CD4-positive, alpha-beta T cell treated with Interferon alpha-2 for 1 hour (primary cell): ENCODE results near the gene CTBP1.
A peak's percentile ranks its signal among the peaks of the same experiment; 100 is the strongest.

Experiments
- DNase-seq, 2 donors: peaks; one replicate each; pipeline ENCODE4 v3.0.0-alpha.2; 2020 to 2022

Gene CTBP1

DNA sequence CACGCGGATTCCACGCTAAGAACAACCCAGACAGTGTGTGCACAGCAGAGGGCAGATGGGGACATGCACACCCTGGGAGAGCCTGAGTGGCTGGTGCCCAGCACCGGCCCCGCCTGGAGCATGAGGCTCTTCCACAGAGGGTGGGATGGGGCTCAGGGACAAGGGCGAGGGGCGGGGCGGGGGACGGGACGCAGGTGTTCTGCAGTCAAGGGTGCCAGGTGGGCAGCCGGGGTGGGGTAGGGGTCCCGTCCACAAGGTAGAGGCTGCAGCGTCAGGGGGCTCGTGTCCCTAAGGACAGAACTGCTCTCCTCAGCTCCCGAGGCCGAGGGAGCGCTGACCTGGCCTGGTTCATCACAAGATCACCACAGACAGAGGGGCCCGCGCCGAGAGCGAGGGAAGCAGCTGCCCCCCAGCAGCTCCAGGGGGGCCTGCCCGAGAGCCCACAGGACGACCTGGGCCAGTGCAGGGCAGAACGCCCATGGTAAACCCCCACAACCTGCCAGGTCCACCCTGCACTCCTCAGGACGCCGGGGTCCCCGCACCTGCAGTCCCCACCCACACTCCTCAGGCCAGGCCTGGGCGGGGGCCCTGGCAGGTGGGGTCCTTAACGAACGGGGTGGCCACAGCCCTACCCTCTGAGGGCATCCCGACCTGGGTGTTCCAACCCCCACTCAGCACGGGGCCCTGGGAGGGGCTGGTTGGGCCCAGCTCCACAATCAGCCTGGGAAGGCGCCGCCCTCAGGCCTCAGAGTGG is 26.7 kb downstream of the CTBP1 start:
- DNase-seq, result no peak

GRCh38 chr4:1221155-1221870 is 27.6 kb downstream of the CTBP1 start:
- DNase-seq, result no peak

- DNase-seq, result no peak
Measured at GRCh38 chr4:1220566-1220965, 28.4 kb downstream of the CTBP1 start.

- no peak for DNase-seq
Measured at GRCh38 chr4:1219566-1219950, 29.4 kb downstream of the CTBP1 start.

DNA sequence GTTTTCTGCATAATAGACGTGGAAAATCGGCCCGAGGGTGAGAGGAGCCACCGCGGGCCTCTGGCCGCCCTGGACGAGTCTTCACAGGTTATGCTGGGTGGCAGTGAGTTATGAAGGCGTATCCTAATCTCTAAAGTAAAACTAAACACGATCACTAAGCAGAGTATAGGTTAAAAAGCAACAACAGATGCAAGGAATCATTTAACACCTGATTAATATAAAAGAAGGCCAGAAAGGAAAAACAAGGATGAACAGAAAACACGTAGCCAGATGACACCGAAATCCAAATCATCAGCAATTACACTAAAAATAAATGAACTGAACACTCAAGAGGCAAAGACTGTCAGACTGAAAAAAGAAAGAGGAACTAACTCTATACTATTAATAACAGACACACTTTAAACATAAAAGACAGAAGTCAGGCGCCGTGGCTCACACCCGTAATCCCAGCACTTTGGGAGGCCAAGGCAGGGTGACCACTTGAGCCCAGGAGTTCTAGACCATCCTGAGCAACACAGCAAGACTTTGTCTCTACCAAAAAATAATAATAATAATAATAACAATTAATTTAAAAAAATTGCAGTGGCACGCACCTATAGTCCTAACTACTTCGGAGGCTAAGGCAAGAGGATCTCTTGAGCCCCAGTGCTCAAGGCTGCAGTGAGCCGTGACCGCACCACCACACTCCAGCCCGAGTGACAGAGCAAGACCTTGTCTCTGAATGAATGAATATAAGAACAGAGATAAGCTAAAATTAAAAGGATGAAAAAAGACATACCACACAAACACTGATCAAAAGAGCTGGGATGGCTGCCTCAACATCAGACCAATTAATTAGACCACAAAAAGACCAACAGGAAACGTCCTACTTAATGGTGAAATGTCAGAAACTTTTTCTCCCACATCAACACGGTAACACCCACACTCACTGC is 30.0 kb downstream of the CTBP1 start:
- DNase-seq, result no peak

GRCh38 chr4:1217366-1217765 is 31.6 kb downstream of the CTBP1 start:
- DNase-seq, result no peak

DNA sequence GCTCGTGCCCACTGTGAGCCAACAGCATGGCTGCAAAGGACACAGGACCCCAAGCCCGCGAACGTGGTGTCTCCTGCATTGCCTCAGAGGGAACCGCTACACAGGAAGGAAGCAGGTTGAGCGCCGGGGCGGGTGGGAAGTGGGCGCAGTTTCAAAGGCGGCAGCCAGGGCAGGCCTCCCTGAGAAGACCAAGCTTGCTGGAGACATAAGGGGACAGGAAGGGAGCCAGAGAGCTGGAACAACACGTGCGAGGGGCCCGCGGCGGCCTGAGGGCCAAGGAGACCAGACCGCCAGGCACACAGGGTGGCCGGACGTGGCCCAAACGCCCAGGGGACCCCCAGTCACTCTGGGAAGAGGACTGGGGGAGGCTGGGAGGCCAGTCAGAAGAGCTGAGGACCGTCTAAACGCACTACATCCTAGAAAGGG is 32.0 kb downstream of the CTBP1 start:
- peak; percentile 43 to 66 for DNase-seq

DNA sequence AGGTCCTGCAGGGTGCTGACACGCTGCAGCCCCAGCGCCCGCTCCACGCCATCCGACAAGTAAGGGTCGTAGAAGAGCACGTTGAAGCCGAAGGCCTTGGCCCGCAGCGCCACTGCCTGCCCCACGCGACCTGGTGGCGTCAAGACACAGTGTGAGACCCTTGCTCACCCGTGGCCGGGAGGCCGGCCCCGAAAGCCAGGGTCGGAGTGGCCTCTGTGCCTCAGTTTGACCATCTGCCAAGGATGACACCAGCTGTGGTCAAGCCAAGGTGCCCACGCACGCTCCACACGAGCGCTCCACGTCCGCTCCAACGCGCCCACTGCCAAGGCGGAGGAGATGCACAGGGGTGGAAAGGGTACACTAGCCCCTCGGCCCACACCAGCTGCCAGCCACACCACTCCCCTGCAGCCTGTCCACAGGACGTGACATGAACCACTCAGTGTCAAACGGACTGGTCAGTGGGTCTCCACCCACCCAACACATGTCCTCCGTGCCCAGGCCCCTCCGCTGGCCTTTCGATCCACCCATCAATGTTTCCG is 32.8 kb downstream of the CTBP1 start:
- DNase-seq, result no peak

GRCh38 chr4:1215141-1216075 is 33.5 kb downstream of the CTBP1 start:
- no peak for DNase-seq

DNA sequence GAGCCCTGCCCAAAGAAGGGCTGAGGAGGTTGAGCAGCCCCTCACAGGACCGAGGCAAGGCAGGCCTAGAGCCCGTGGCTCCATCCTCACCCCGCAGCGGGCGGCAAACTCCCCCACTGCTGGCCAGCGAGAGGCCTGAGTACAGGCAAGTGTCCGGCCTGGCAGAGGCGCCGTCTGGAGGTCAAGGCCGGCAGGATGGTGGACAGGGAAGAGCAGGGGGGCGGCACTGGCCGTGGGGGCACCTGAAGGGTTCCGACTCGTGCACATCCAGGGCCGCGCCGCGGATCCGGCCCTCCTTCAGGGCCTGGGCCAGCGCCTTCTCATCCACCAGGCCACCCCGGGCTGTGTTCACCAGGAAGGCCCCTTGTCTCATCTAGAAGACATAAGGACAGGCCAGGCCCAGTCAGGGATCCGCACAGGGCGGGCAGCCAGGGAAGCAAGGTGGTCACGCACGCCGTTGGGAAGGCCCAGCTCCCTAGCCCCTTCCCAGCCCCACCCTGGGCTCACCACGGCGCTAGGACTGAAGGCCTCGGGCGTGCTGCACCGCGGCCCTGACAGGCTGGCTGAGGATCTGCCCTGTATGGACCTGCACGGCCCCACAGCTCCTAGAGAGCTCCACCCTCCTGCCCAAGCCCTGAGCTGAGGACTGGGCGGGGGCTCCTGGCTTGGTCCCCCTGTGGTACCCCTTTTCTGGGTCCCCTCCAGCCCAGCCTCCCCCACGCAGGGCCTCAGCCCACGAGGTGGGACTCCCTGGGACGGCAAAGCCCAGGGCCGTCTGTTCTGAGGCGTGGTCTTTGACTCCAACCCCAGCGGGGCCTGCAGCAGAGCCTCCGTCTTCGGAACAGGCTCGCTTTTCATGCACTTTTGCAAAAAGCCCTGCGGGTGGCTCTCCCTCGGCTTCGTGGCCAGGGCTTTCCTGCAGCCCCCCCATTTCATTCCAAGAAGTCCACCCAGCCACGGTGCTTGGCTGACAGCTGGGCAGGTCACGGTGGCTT is 34.5 kb downstream of the CTBP1 start:
- DNase-seq, result no peak

GRCh38 chr4:1213336-1213995 is 35.5 kb downstream of the CTBP1 start:
- no peak for DNase-seq

DNA sequence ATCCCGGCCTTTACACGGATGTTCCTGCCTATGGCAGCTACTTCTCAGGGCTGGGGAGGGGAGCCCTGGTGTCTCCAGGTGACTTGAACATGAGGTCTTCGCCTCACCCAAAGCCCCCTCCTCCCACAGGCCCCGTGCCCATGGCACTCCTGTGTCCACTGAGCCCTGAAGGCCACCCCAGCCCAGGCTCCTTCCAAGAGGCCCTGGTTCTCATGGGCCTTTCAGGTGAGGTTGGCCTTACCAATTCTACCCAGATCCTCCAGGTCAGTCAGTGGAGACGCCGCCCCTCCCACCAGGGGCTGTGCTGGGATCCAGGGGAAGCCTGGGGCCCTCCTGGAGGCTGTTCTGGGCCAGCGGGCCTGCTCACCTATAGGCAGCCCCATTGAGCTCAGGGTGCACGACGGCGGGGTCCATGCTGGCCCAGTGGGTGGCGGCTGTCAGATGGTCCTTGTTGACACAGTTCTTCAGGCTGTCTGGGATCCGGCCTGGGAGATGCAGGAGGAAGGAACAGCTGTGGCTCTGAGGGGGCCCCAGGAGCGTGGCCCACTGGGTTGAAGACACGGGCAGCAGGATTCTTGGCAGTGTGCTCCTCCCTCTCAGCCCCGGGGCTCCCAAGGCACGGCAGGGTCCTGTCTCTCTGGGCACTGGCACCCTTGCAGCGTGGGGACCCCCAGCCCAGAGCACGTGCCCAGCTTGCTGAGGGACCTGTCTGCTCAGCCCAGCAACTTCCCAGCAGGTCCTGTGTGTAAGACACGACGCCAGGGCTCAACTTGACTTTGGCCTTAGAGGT is 36.2 kb downstream of the CTBP1 start:
- DNase-seq, result no peak

GRCh38 chr4:1211891-1212545 is 36.9 kb downstream of the CTBP1 start:
- DNase-seq, result no peak

DNA sequence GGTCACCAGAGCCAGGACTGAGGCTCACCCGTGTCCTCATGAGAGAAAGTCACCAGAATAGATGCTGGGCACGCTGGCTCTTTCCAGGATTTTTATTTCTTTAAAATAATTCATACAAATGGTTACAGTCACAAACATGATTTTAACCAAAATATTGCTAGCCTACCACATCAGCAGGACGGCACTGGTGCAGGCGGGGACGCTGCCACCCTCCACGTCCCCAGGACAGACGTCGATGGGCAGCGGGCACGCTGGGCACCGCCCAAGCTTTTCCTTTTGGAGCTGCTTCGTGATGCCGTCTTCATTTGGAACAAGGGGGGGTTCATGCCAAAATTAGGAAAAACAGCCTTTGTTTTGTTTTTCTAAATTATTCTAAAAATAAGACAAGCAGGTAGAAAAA is 37.6 kb downstream of the CTBP1 start:
- DNase-seq, result no peak

DNA sequence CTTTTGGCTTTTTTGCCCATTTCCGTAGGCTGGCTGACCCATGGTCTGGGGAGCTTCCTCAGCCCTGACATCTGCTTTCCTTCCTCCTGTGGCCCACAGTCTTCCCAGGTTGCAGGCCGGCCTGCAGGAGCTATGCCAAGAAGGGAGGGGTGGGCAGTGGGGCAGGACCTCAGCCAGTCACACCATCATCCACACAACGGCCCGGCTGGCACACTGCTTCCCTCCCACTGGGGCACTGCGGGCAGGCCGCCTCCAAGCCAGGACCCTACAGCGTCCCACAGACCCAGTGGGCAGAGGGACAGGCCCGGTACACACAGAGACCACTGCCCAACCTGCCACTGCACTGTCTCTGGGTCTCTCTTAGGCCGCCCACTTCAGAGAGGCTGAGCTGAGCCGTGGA is 38.0 kb downstream of the CTBP1 start:
- DNase-seq, result no peak

DNA sequence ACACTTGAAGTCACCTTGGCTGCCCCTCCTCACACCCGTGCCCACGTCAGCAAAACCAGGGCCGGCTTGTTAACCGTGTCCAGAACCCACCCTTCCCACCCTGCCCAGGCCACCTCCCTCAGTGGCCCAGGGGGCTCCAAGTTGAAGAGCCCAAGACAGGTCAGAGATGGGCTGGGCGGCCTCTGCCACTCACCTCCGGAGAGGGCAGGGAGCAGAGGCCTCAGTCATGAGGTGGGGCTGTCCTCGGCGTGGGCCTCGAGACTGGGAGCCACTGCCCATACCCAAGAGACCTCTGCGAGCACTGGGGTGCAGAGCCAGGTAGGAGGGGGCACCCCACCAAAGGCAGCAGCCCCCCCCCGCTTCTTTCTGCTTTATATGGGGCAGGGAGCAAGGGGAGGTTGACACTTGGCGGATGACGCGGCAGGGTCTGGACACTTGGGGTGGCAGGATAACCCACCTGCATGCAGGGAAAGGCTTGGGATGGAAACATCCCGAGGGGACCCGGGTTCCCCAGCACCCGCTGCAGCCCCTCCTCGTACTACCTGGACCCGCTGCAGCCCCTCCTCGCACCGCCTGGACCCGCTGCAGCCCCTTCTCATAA is 38.6 kb downstream of the CTBP1 start:
- DNase-seq, result no peak

DNA sequence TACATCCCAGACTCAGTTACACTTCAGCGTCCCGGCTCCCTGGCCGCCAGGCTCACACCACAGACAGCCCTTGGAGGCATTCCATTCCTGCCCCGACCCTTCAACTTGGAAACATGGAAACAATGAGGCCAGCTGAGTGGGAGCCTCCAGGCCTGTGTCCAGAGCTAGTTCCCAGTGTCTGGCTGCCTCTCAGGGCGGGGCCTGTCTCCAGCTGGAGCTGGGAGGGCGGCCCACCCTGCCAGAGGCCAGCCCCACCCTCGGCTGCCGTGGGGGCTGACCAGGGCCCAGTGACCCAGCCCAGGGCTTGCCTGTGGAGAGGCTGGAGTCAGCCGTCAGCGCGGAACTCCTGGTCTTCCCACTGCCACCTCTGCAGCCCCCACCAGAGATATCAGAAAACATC is 39.1 kb downstream of the CTBP1 start:
- DNase-seq, result no peak

GRCh38 chr4:1208970-1209704 is 39.8 kb downstream of the CTBP1 start:
- DNase-seq, result no peak
